Mesenchymal stem cell (in vitro differentiated cells and primary cell): Measurements from ENCODE around the gene CRELD2.

Experiments
- DNase-seq: peaks from one replicate; pipeline ENCODE4 v3.0.0-alpha.2; 2013
- H2AFZ ChIP-seq: one replicate; pipeline ENCODE4 v1.6.1; 2013; ENCODE audit warnings: low read depth, mild to moderate bottlenecking, control low read depth, inconsistent platforms, low read length, moderate library complexity
- H2AK5ac ChIP-seq: 2 replicates; pipeline ENCODE4 v1.6.1; 2013; ENCODE audit warnings: low read length, moderate library complexity, mild to moderate bottlenecking, inconsistent platforms; ENCODE audit not compliant: severe bottlenecking
- H2BK120ac ChIP-seq: one replicate; pipeline ENCODE4 v1.6.1; 2013; ENCODE audit warnings: low read depth, mild to moderate bottlenecking, inconsistent platforms, low read length, moderate library complexity
- H2BK12ac ChIP-seq, 2 experiments: one replicate each; pipeline ENCODE4 v1.6.1; 2013; ENCODE audit warnings: inconsistent platforms in 2 of 2, low read length in 2 of 2, mild to moderate bottlenecking in 2 of 2, moderate library complexity in 2 of 2, control low read depth in 1 of 2
- H2BK15ac ChIP-seq: one replicate; pipeline ENCODE4 v1.6.1; 2013; ENCODE audit warnings: mild to moderate bottlenecking, low read depth, inconsistent platforms; ENCODE audit not compliant: poor library complexity, severe bottlenecking
- H2BK5ac ChIP-seq: 2 replicates; pipeline ENCODE4 v1.6.1; 2013; ENCODE audit warnings: low read depth, mild to moderate bottlenecking, low read length, control low read depth, inconsistent platforms; ENCODE audit not compliant: poor library complexity, severe bottlenecking
- H3K14ac ChIP-seq, 2 experiments: one replicate each; pipeline ENCODE4 v1.6.1; 2013; ENCODE audit warnings: inconsistent platforms in 2 of 2, low read length in 2 of 2, control low read depth in 1 of 2, mild to moderate bottlenecking in 1 of 2, moderate library complexity in 1 of 2
- H3K18ac ChIP-seq, 2 experiments: one replicate each; pipeline ENCODE4 v1.6.1; 2013; ENCODE audit warnings: inconsistent platforms in 2 of 2, low read length in 2 of 2, control low read depth in 1 of 2, low read depth in 1 of 2, mild to moderate bottlenecking in 1 of 2
- H3K23ac ChIP-seq, 2 experiments: one replicate each; pipeline ENCODE4 v1.6.1; 2013; ENCODE audit warnings: inconsistent platforms in 2 of 2, low read length in 2 of 2, mild to moderate bottlenecking in 2 of 2, moderate library complexity in 2 of 2, control low read depth in 1 of 2
- H3K27ac ChIP-seq: 2 replicates; pipeline ENCODE4 v1.5.1; 2013; ENCODE audit warnings: mild to moderate bottlenecking, moderate library complexity, low read length, control low read depth, inconsistent platforms; ENCODE audit not compliant: poor library complexity, severe bottlenecking
- H3K27me3 ChIP-seq, 2 experiments: 2 replicates each; pipeline versions ENCODE4 v1.6.1 to v1.7.0; 2013; ENCODE audit warnings: low read length in 2 of 2, mild to moderate bottlenecking in 2 of 2, moderate library complexity in 2 of 2, control low read depth in 1 of 2, inconsistent platforms in 1 of 2; ENCODE audit not compliant: control insufficient read depth in 1 of 2, insufficient read depth in 1 of 2
- H3K36me3 ChIP-seq, 2 experiments: 2 replicates each; pipeline versions ENCODE4 v1.6.1 to v1.7.0; 2013; ENCODE audit warnings: low read length in 2 of 2, control low read depth in 1 of 2, inconsistent platforms in 1 of 2, low read depth in 1 of 2, mild to moderate bottlenecking in 1 of 2; ENCODE audit not compliant: insufficient read depth in 2 of 2, control insufficient read depth in 1 of 2
- H3K4ac ChIP-seq, 2 experiments: one replicate each; pipeline ENCODE4 v1.6.1; 2013; ENCODE audit warnings: inconsistent platforms in 2 of 2, low read length in 2 of 2, mild to moderate bottlenecking in 2 of 2, moderate library complexity in 2 of 2, control low read depth in 1 of 2, low read depth in 1 of 2
- H3K4me1 ChIP-seq: 2 replicates; pipeline ENCODE4 v1.6.1; 2013; ENCODE audit warnings: low read depth, low read length, control low read depth; ENCODE audit not compliant: control insufficient read depth, insufficient read depth
- H3K4me2 ChIP-seq: 2 replicates; pipeline ENCODE4 v1.6.1; 2013; ENCODE audit warnings: low read length, mild to moderate bottlenecking, inconsistent platforms; ENCODE audit not compliant: poor library complexity, severe bottlenecking
- H3K4me3 ChIP-seq, 2 experiments: 2 replicates each; pipeline versions ENCODE4 v1.5.1 to v1.7.0; 2013; ENCODE audit warnings: low read length in 2 of 2, mild to moderate bottlenecking in 2 of 2, control low read depth in 1 of 2, low read depth in 1 of 2; ENCODE audit not compliant: insufficient read depth in 1 of 2
- H3K79me1 ChIP-seq: replicated peaks from 2 replicates; pipeline ENCODE4 v1.6.1; 2013; ENCODE audit warnings: mild to moderate bottlenecking, control low read depth, low read length, inconsistent platforms; ENCODE audit not compliant: poor library complexity, severe bottlenecking
- H3K9ac ChIP-seq: 2 replicates; pipeline ENCODE4 v1.7.0; 2013; ENCODE audit warnings: mild to moderate bottlenecking, low read length, moderate library complexity
- H3K9me3 ChIP-seq: 2 replicates; pipeline ENCODE4 v1.7.0; 2013; ENCODE audit warnings: mild to moderate bottlenecking, low read length; ENCODE audit not compliant: control insufficient read depth
- H4K8ac ChIP-seq: one replicate; pipeline ENCODE4 v1.6.1; 2013; ENCODE audit warnings: inconsistent platforms, mild to moderate bottlenecking, low read length, moderate library complexity
- H4K91ac ChIP-seq: one replicate; pipeline ENCODE4 v1.6.1; 2013; ENCODE audit warnings: mild to moderate bottlenecking, low read length, inconsistent platforms
- WGBS: methylation state at CpG from one replicate; pipeline ENCODE4 v1.1.7; 2013; ENCODE audit warnings: mixed read lengths; 5-methylcytosine and 5-hydroxymethylcytosine counted together

Gene CRELD2

DNA sequence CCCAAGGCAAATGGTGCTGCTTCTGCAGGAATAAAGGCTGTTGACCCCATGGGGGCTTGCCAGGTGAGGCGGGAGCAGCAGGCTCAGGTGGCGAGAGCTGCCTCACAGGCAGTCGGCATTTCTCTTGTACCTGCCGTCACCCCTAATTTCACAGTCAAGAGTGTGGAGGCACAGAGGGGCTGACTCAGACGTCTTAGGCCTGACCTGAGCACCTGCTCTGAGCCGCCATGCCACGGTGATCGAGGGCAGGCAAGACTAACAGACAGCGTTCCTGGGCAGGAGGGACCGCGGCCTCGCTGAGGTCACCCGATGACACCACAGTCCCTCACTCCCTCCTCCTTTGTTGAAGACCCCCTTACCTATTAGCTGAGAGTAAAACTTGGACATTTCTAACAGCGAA, 5.4 kb upstream of the CRELD2 start:
- no peak overlapping the region for H3K23ac ChIP-seq
- H3K79me1 ChIP-seq = peaks cover 28% of the 10 kb centered on the region
- no peak overlapping the region for H3K4me2 ChIP-seq
- no peak for DNase-seq
- no peak overlapping the region for H3K18ac ChIP-seq
- H2BK120ac ChIP-seq = no peak overlapping the region
- no peak overlapping the region for H3K27ac ChIP-seq
- H2BK5ac ChIP-seq = no peak overlapping the region
- no peak overlapping the region for H2AK5ac ChIP-seq
- H3K27me3 ChIP-seq = no peaks in the 10 kb centered on the region
- no peak overlapping the region for H2BK12ac ChIP-seq
- peaks cover 5% of the 10 kb centered on the region for H3K4me1 ChIP-seq
- H3K9ac ChIP-seq = no peak overlapping the region
- no peak overlapping the region for H2AFZ ChIP-seq
- H3K36me3 ChIP-seq = peaks cover 25 to 49% of the 10 kb centered on the region in 2 experiments
- no peak overlapping the region for H4K91ac ChIP-seq
- WGBS = 95% methylated on average over 14 of the region's 14 CpGs
- H3K4ac ChIP-seq = no peak overlapping the region
- no peak overlapping the region for H3K4me3 ChIP-seq
- no peaks in the 10 kb centered on the region for H3K9me3 ChIP-seq
- H3K14ac ChIP-seq = no peak overlapping the region
- no peak overlapping the region for H4K8ac ChIP-seq
- H2BK15ac ChIP-seq = no peak overlapping the region

DNA sequence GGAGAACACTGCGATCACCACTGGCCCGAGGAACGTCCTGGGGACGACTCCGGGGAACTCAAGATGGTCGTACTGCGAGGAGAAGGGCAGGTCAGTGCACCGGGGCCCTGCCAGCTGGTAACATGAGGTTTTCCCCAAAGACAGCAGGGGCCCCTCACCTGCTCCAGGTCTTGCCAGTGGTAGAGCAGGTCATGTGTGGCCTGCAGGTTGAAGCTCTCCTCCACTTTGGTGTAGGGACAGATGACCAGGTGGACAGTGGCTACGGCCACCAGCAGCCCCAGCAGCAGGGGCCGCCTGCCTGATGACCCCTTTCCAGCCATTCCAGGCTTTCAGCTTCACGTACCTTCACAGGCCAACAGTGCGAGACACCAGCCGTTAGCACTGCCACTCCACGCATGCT, 5.0 kb upstream of the CRELD2 start:
- no peak overlapping the region for H3K4me2 ChIP-seq
- no peak overlapping the region for H3K27ac ChIP-seq
- DNase-seq = no peak
- H2AK5ac ChIP-seq = no peak overlapping the region
- H3K18ac ChIP-seq = no peak overlapping the region
- H3K36me3 ChIP-seq = peaks cover 25 to 48% of the 10 kb centered on the region in 2 experiments
- no peak overlapping the region for H3K9ac ChIP-seq
- no peak overlapping the region for H4K91ac ChIP-seq
- H3K23ac ChIP-seq = no peak overlapping the region
- no peaks in the 10 kb centered on the region for H3K27me3 ChIP-seq
- no peak overlapping the region for H3K14ac ChIP-seq
- WGBS = 96% methylated on average over 14 of the region's 14 CpGs
- H3K9me3 ChIP-seq = no peaks in the 10 kb centered on the region
- no peak overlapping the region for H2BK15ac ChIP-seq
- H4K8ac ChIP-seq = no peak overlapping the region
- no peak overlapping the region for H2BK120ac ChIP-seq
- H2AFZ ChIP-seq = no peak overlapping the region
- H3K79me1 ChIP-seq = peaks cover 28% of the 10 kb centered on the region
- H3K4ac ChIP-seq = no peak overlapping the region
- H3K4me3 ChIP-seq = no peak overlapping the region
- H2BK12ac ChIP-seq = no peak overlapping the region
- H3K4me1 ChIP-seq = peaks cover 5% of the 10 kb centered on the region
- H2BK5ac ChIP-seq = no peak overlapping the region

DNA sequence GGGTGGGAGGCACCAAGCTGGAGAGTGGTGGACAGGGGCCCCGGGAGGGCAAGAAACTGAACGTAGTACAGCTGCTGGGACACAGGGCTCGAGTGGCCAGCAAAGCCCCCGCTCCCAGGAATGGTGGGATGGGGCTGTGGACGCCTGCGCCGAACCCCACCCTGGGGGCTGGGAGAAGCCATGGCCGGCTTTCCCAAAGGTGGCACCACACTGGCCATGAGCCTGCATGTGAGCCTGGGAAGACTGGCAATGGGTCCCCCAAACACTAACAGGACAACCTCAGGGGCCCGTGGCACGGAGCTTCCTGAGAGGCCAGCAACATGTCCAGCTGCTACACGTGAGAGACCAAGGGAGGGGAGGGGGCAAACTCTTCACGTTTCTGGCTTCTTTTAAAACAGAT, 4.2 kb upstream of the CRELD2 start:
- peaks cover 35% of the 10 kb centered on the region for H3K79me1 ChIP-seq
- H4K8ac ChIP-seq = no peak overlapping the region

DNA sequence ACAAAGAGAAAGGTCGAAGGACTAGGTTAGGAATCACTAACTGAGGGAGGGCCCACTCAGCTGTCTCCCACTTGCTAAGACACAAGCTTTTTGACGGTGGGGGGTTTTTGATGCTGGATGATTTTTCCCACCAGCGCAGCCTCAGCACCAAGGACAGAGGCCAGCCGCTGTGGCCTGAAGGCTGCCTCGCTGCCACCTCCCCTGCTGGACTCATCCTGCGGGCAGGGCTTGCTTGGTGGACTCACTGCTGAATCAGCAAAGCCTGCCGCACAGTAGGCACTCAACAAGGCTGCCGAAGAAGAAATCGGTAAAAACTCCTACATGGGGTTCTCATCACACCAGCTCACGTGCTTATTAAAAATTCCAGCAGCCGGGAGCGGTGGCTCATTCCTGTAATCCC, 2.8 kb upstream of the CRELD2 start:
- Histone ChIP-seq H3K18ac (no peak overlapping the region), H3K4ac (no peak overlapping the region), H3K9ac (no peak overlapping the region), H3K4me3 (no peak overlapping the region), H3K14ac (no peak overlapping the region), H2AFZ (no peak overlapping the region), H4K8ac (no peak overlapping the region), H3K36me3 (peaks cover 24 to 38% of the 10 kb centered on the region in 2 experiments), H3K27me3 (no peaks in the 10 kb centered on the region), H3K4me2 (no peak overlapping the region), H3K23ac (no peak overlapping the region), H3K27ac (no peak overlapping the region), H2BK120ac (no peak overlapping the region), H4K91ac (no peak overlapping the region), H2BK15ac (no peak overlapping the region), H2BK12ac (no peak overlapping the region), H3K9me3 (no peaks in the 10 kb centered on the region), H3K79me1 (peaks cover 38% of the 10 kb centered on the region), H2AK5ac (no peak overlapping the region), H2BK5ac (no peak overlapping the region), H3K4me1 (peaks cover 12% of the 10 kb centered on the region)
- 85% methylated on average over 12 of the region's 12 CpGs for whole genome bisulfite sequencing
- no peak for DNase-seq

More for the DNA sequence above, 4.2 kb upstream of the CRELD2 start:
- no peaks in the 10 kb centered on the region for H3K27me3 ChIP-seq
- peaks cover 20 to 43% of the 10 kb centered on the region in 2 experiments for H3K36me3 ChIP-seq
- no peak overlapping the region for H2BK15ac ChIP-seq
- H3K9ac ChIP-seq = no peak overlapping the region
- 96% methylated on average over 12 of the region's 12 CpGs for WGBS
- H2AFZ ChIP-seq = no peak overlapping the region
- DNase-seq = no peak
- no peak overlapping the region for H2BK12ac ChIP-seq
- H4K91ac ChIP-seq = no peak overlapping the region
- H3K9me3 ChIP-seq = no peaks in the 10 kb centered on the region
- H2BK5ac ChIP-seq = no peak overlapping the region
- H3K14ac ChIP-seq = no peak overlapping the region
- H3K4me3 ChIP-seq = no peak overlapping the region
- no peak overlapping the region for H3K18ac ChIP-seq
- H2BK120ac ChIP-seq = no peak overlapping the region
- no peak overlapping the region for H3K4ac ChIP-seq
- no peak overlapping the region for H3K27ac ChIP-seq
- peaks cover 9% of the 10 kb centered on the region for H3K4me1 ChIP-seq
- peak overlapping the region in 1 of 2 experiments; percentile 11 for H3K23ac ChIP-seq
- no peak overlapping the region for H3K4me2 ChIP-seq
- H2AK5ac ChIP-seq = no peak overlapping the region
